Measurements from ENCODE around the gene MBD3.

DNA sequence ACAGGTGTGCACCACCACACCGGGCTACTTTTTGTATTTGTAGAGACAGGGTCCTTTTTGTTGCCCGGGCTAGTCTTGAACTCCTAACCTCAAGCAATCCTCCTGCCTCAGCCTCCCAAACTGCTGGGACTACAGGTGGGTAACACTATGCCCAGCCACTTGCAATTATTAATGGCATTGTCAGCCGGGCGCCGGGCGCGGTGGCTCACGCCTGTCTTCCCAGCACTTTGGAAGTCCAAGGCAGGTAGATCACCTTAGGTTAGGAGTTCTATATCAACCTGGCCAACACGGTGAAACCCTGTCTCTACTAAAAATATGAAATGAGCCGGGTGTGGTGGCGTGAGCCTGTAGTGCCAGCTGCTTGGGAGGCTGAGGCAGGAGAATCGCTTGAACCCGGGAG is 21.8 kb downstream of the MBD3 start:
- no peak for TF ChIP-seq LEF1 (IDR thresholded peaks at IDR 0.05; ENCODE audit: borderline replicate concordance)
- TF ChIP-seq FOXM1 (IDR thresholded peaks at IDR 0.05; ENCODE audit: borderline replicate concordance), result no peak
- TF ChIP-seq SP1 (IDR thresholded peaks at IDR 0.05), result no peak
- TF ChIP-seq ARNT (IDR thresholded peaks at IDR 0.05), result no peak
- TF ChIP-seq FOXA1 (IDR thresholded peaks at IDR 0.05), result no peak
